GM12878 (cell line): Measurements from ENCODE around the gene MPPED1. TPM values are rescaled to one million over a fixed set of nuclear protein-coding genes. Genes with fewer than 3 reads are reported as not detected.

Source experiments
- ATAC-seq: fragments of 200-7000 bp; cut with Tn5 transposase; 3 replicates; pipeline ENCODE4 v1.9.1; 2020; ENCODE audit warnings: mild to moderate bottlenecking, moderate library complexity
- BruUV-seq: library from RNA; stranded (reverse); fragments of 400-500 nt; replicated peaks from 2 replicates; lab custom pipeline; 2021; lab: Mats Ljungman, UMichigan
- CTCF ChIA-PET: fragments of 300-600 bp; sonication (Branson Sonifier 250); formaldehyde crosslinking; extraction: SDS; loops from one replicate; lab custom pipeline; 2021; ENCODE audit warnings: inconsistent platforms; lab: Yijun Ruan, JAX
- POLR2A ChIA-PET: fragments of 350-600 bp; formaldehyde crosslinking; extraction: SDS; loops from one replicate; lab custom pipeline; 2021; ENCODE audit warnings: inconsistent platforms; lab: Charles Lee
- RAD21 ChIA-PET: fragments of 300-600 bp; sonication (Branson Sonifier 250); formaldehyde crosslinking; loops from one replicate; lab custom pipeline; 2023; ENCODE audit warnings: antibody characterized with exemption; ENCODE audit not compliant: unreplicated experiment; lab: Charles Lee
- SMC1A ChIA-PET: fragments of 300-600 bp; sonication (Branson Sonifier 250); formaldehyde crosslinking; loops from one replicate; lab custom pipeline; 2023; ENCODE audit not compliant: unreplicated experiment, uncharacterized antibody; lab: Charles Lee
- DNase-seq: peaks from one replicate; pipeline ENCODE4 v3.0.0-alpha.2; 2011; ENCODE audit warnings: low read depth, low spot score
- FAIRE-seq: peaks from 3 replicates; lab custom pipeline; 2011; peaks lifted over from hg19 to GRCh38; lab: Jason Lieb, UNC
- H2AFZ ChIP-seq: 2 replicates; pipeline ENCODE4 v1.6.0; 2011; ENCODE audit warnings: low read depth, low read length, control low read depth; ENCODE audit not compliant: control insufficient read depth
- H3K27ac ChIP-seq: 2 replicates; pipeline ENCODE4 v1.5.1; 2011; ENCODE audit warnings: control low read depth; ENCODE audit not compliant: control insufficient read depth, insufficient read depth
- H3K27me3 ChIP-seq, 2 experiments: replicated peaks in 1 of 2; 2 replicates each; pipeline versions ENCODE4 v1.6.0 to v1.6.1; 2011; ENCODE audit warnings: low read length in 1 of 2; ENCODE audit not compliant: control insufficient read depth in 2 of 2, insufficient read depth in 2 of 2
- H3K36me3 ChIP-seq, 2 experiments: 2 replicates each; pipeline ENCODE4 v1.5.1; 2011; ENCODE audit warnings: low read length in 1 of 2; ENCODE audit not compliant: control insufficient read depth in 2 of 2, insufficient read depth in 2 of 2
- H3K4me1 ChIP-seq: 2 replicates; pipeline ENCODE4 v1.6.1; 2011; ENCODE audit warnings: mild to moderate bottlenecking, low read length, moderate library complexity, mixed read lengths; ENCODE audit not compliant: control insufficient read depth, insufficient read depth
- H3K4me2 ChIP-seq: 2 replicates; pipeline ENCODE4 v1.6.0; 2011; ENCODE audit warnings: control low read depth; ENCODE audit not compliant: control insufficient read depth, insufficient read depth
- H3K4me3 ChIP-seq: fragments of 200-600 bp; sonication (generic); 2 replicates; pipeline ENCODE4 v1.5.1; 2016
- H3K79me2 ChIP-seq: 2 replicates; pipeline ENCODE4 v1.6.0; 2011; ENCODE audit warnings: low read length; ENCODE audit not compliant: control insufficient read depth, insufficient read depth
- H3K9ac ChIP-seq: 2 replicates; pipeline ENCODE4 v1.8.0; 2011; ENCODE audit warnings: low read length, control low read depth, mixed read lengths; ENCODE audit not compliant: control insufficient read depth, insufficient read depth
- H3K9me3 ChIP-seq: replicated peaks from 3 replicates; pipeline ENCODE4 v1.5.1; 2011; ENCODE audit warnings: mild to moderate bottlenecking, low read length; ENCODE audit not compliant: control insufficient read depth, insufficient read depth
- H4K20me1 ChIP-seq: 2 replicates; pipeline ENCODE4 v1.6.0; 2011; ENCODE audit not compliant: control insufficient read depth, insufficient read depth
- ASH2L ChIP-seq: fragments of 300-600, 200-600 bp; sonication (generic); IDR thresholded peaks from 2 replicates; pipeline ENCODE4 v1.6.1; 2017; ENCODE audit warnings: low read depth, mild to moderate bottlenecking, borderline replicate concordance
- CTCF ChIP-seq, 3 experiments: IDR thresholded peaks in 2 of 3; conservative IDR thresholded peaks in 1 of 3; 2 replicates each; pipeline ENCODE4 v1.5.1; 2011; ENCODE audit warnings: low read depth in 3 of 3, low read length in 3 of 3, mild to moderate bottlenecking in 3 of 3, control low read depth in 2 of 3, moderate library complexity in 2 of 3, inconsistent platforms in 1 of 3, mixed read lengths in 1 of 3; ENCODE audit not compliant: control insufficient read depth in 2 of 3, insufficient read depth in 1 of 3; ENCODE audit errors: extremely low read depth in 1 of 3
- FOS ChIP-seq: IDR thresholded peaks from 3 replicates; pipeline ENCODE4 v1.6.1; 2011; ENCODE audit warnings: borderline replicate concordance; ENCODE audit not compliant: insufficient read length; ENCODE audit errors: extremely low read depth
- HDAC6 ChIP-seq: fragments of 200-600 bp; sonication (generic); IDR thresholded peaks from one replicate; pipeline ENCODE4 v1.8.0; 2017; ENCODE audit warnings: antibody characterized with exemption; ENCODE audit not compliant: unreplicated experiment
- IRF5 ChIP-seq: fragments of 450-650 bp; IDR thresholded peaks from 2 replicates; pipeline ENCODE4 v1.6.1; 2017; ENCODE audit warnings: borderline replicate concordance
- MLLT1 ChIP-seq: fragments of 450-650 bp; IDR thresholded peaks from 2 replicates; pipeline ENCODE4 v1.6.1; 2016; ENCODE audit warnings: mild to moderate bottlenecking
- MYC ChIP-seq: IDR thresholded peaks from 2 replicates; pipeline ENCODE4 v1.6.1; 2011; ENCODE audit warnings: mild to moderate bottlenecking, low read length, moderate library complexity, inconsistent platforms; ENCODE audit not compliant: insufficient read depth, insufficient replicate concordance, insufficient read length, severe bottlenecking
- NRF1 ChIP-seq: conservative IDR thresholded peaks from 2 replicates; pipeline ENCODE4 v1.6.1; 2011; ENCODE audit warnings: mild to moderate bottlenecking, low read depth, low read length, improper control_type of control experiment
- PAX8 ChIP-seq: fragments of 450-650 bp; IDR thresholded peaks from 2 replicates; pipeline ENCODE4 v1.6.1; 2017; ENCODE audit warnings: mild to moderate bottlenecking, moderate library complexity
- PRDM15 ChIP-seq: fragments of 450-650 bp; formaldehyde crosslinking; IDR thresholded peaks from 2 replicates; pipeline ENCODE4 v1.4.0; 2020; ENCODE audit warnings: mild to moderate bottlenecking, moderate library complexity
- SP1 ChIP-seq: IDR thresholded peaks from one replicate; pipeline ENCODE4 v1.6.1; 2011; ENCODE audit warnings: low read depth, low read length
- USF2 ChIP-seq: IDR thresholded peaks from 2 replicates; pipeline ENCODE4 v1.6.1; 2011; ENCODE audit warnings: low read depth, low read length, improper control_type of control experiment, borderline replicate concordance
- ZBED1 ChIP-seq: IDR thresholded peaks from 2 replicates; pipeline ENCODE4 v1.6.1; 2016; ENCODE audit warnings: borderline replicate concordance
- WGBS: methylation state at CpG from one replicate; pipeline ENCODE4 v1.1.6; 2016; ENCODE audit warnings: low lambda C conversion rate; ENCODE audit not compliant: insufficient replicate concordance, insufficient coverage; ENCODE audit errors: missing lambda C conversion rate; 5-methylcytosine and 5-hydroxymethylcytosine counted together
- in situ Hi-C: fragments of 300-500 bp; cut with MboI; formaldehyde crosslinking; loops from 9 replicates; pipeline ENCODE4 v1.14.3; 2018; ENCODE audit warnings: mixed read lengths
- intact Hi-C: fragments of 100-400 bp; cut with micrococcal nuclease; formaldehyde crosslinking; loops from one replicate; pipeline ENCODE4 v1.14.2; 2022; ENCODE audit not compliant: unreplicated experiment
- polyA plus RNA-seq, 11 experiments: library from polyadenylated mRNA; depleted of rRNA in 4 of 11; unstranded in 6 of 11; stranded (reverse) in 5 of 11; fragments of >200 nt; fragmentation: Nextera tagmentation in 4 of 11; fragmentation: Illumina TruSeq in 1 of 11; extraction: Ambion mirVana in 4 of 11; extraction: Trizol in 1 of 11; gene quantifications; 1 replicate in 1 of 11; 2 replicates in 10 of 11; pipeline versions ENCODE4 v1.2.1 to v1.2.3, GENCODE V29; 2011 to 2016; ENCODE audit warnings: inconsistent platforms in 2 of 11, missing spikeins in 2 of 11, low read depth in 1 of 11
- total RNA-seq, 4 experiments: library from RNA; depleted of rRNA in 3 of 4; stranded (reverse); fragments of >200 nt in 3 of 4; fragmentation: Illumina TruSeq in 1 of 4; extraction: Trizol in 1 of 4; gene quantifications; 2 replicates each; pipeline versions ENCODE4 v1.2.1 to v1.2.3, GENCODE V29; 2013 to 2021

MPPED1 gene
- total and polyA plus RNA-seq, 10 of the 15 experiments (the other 5 are each of a cell fraction or from before 2014, with no cell fraction given), result 0.11 TPM; not detected in 9

GRCh38 chr22:43396934-43397457, 14.8 kb upstream of the MPPED1 start:
- ATAC-seq (no peak), DNase-seq (no peak), FAIRE-seq (no peak)
- H3K27me3 ChIP-seq, result peaks cover 0 to 1% of the 10 kb centered on the region in 2 experiments; a peak in 2 of 4 replicates
- in situ Hi-C loops (loop anchor here (10.0 kb wide), 2 partner anchors 428 to 1228 kb away; no protein-coding TSS in a partner anchor), intact Hi-C loops (no loop called here)
- H3K36me3 ChIP-seq, result no peaks in the 10 kb centered on the region
- no peaks in the 10 kb centered on the region for H3K4me1 ChIP-seq
- H3K4me2 ChIP-seq, result no peak overlapping the region
- RAD21 ChIA-PET, result no interaction called here
- no peaks in the 10 kb centered on the region for H3K79me2 ChIP-seq
- POLR2A ChIA-PET, result no interaction called here
- H3K4me3 ChIP-seq, result no peak overlapping the region
- WGBS, result 38% methylated on average over 23 of the region's 23 CpGs
- no TSS peak for BruUV-seq
- no peaks in the 10 kb centered on the region for H4K20me1 ChIP-seq
- CTCF ChIA-PET, result interaction anchor here (1.1 kb wide), 1 partner anchor 486 kb away, joined by 3 read pairs; no protein-coding TSS in a partner anchor
- no peak overlapping the region for H2AFZ ChIP-seq
- no peaks in the 10 kb centered on the region for H3K9me3 ChIP-seq
- no peak overlapping the region for H3K9ac ChIP-seq
- no peak overlapping the region for H3K27ac ChIP-seq
- SMC1A ChIA-PET, result no interaction called here
- TF ChIP-seq IRF5 (no peak), CTCF (IDR thresholded peaks at IDR 0.05 in 2 of 3, conservative IDR thresholded peaks at IDR 0.05 in 1 of 3; ENCODE audit: control insufficient read depth in 2 of 3, extremely low read depth in 1 of 3, insufficient read depth in 1 of 3, low read depth in 3 of 3, low read length in 3 of 3) (no peak), PAX8 (no peak), PRDM15 (CRISPR knock-in tag) (no peak), USF2 (no peak), NRF1 (no peak), MLLT1 (no peak), ASH2L (no peak), SP1 (no peak), ZBED1 (no peak), HDAC6 (no peak), FOS (no peak), MYC (no peak)
